SHP77 treated with DMSO at 0.1 percent for 48 hours (cell line): ENCODE measurements around the gene MTSS2.

ENCODE experiments used
- DNase-seq: peaks from one replicate; lab custom pipeline; 2025; lab: John Stamatoyannopoulos, UW

The MTSS2 gene

DNA sequence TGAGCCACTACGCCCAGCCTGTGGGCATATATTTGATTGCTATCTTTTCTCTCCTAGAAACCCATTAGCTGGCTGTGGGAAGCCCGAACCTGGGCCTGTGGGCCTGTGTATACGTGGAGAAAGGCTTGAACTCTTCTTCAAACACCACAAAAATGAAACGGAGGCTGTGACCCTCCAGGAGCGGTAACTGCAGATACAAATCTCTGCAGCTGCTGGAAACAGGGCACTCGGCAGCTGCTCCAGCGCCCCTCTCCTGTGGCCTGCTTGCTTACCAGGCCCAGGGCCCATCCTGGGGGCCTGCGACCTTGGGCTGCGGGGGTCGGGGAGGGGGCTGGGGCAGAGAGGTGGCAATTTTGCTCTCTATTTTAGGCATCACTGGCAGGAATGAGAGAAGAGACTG, 28.0 kb upstream of the MTSS2 start:
- no peak for DNase-seq

DNA sequence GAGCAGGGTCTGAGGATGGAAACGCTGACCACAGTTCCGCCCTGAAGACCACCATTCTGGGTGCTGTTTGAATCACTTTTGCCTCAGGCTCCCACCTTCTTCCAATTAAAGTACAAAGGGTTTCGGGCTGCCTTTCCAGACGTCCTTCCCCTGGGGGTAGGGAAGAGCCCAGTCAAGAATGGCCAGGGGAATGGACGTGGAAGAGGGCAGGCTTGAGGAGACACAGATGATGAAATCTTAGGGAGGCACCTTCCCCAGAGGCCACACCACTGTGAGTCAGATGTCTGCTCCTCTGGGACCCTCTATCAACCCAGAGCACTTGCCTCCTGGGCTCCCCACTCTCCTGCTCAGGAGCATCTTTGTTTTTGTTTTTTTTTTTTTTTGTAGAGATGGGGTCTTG, 27.5 kb upstream of the MTSS2 start:
- DNase-seq: no peak

- no peak for DNase-seq
Measured at GRCh38 chr16:70712942-70713341, 27.1 kb upstream of the MTSS2 start.

DNA sequence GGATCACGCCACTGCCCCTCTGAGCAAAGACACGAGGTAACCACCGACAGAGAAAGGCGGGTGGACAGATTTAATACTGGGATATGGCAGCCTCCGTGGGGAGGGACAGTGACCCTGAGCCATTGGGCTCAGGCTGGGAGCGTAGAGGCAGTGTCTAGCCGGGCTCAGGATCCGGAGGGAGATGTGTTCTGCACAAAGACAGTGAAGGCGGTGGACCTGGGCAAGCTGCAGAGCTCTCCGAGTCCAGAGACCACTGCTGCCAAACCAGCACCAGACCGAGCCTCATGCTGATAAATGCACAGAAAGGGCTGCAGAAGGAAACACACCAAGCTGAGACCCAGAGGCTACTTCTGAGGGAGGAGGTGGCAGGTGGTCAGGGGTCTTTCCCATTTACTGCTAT, 26.5 kb upstream of the MTSS2 start:
- no peak for DNase-seq

- DNase-seq: peak; percentile 35
Measured at GRCh38 chr16:70711211-70712031, 25.6 kb upstream of the MTSS2 start.

DNA sequence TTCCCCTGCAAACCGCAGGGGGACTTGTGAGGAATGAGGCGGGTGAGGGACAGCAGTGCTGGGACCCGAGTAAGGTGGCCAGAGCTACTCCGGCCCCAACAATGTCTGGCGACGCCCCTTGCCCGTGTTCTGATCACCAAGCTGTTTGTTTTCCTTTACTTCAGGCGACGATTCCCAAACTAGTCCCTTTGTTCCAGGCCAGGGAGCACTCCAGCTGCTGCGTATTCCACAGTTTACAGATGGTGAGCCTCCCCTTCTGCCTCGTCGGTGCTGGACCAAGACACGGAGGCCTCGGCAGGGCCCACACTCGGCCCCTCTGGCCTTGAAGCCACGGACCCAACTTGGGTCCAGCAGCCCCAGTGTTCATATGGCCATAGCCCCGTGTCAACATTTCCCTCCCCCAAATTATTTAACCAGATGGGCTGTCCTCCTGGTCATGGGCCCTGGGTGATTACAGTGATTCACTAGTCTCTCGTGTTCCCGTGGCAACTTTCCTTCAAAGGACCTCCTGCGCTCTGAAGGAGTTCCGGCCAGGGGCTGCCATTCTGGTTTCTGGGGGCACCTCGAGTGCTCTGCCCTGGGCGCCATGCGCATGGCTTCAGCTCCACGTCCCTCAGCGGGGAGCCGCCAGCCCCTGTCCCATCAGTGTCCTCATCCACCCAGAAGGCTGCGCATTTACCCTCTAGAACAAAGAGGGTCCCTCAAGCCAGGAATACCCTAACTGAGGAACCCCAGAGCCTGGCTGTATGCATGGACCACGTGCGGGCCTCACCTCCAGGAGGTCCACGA, 24.8 kb upstream of the MTSS2 start:
- DNase-seq: no peak

GRCh38 chr16:70709942-70710341, 24.1 kb upstream of the MTSS2 start:
- DNase-seq: no peak

GRCh38 chr16:70709457-70709856, 23.6 kb upstream of the MTSS2 start:
- DNase-seq: no peak

DNA sequence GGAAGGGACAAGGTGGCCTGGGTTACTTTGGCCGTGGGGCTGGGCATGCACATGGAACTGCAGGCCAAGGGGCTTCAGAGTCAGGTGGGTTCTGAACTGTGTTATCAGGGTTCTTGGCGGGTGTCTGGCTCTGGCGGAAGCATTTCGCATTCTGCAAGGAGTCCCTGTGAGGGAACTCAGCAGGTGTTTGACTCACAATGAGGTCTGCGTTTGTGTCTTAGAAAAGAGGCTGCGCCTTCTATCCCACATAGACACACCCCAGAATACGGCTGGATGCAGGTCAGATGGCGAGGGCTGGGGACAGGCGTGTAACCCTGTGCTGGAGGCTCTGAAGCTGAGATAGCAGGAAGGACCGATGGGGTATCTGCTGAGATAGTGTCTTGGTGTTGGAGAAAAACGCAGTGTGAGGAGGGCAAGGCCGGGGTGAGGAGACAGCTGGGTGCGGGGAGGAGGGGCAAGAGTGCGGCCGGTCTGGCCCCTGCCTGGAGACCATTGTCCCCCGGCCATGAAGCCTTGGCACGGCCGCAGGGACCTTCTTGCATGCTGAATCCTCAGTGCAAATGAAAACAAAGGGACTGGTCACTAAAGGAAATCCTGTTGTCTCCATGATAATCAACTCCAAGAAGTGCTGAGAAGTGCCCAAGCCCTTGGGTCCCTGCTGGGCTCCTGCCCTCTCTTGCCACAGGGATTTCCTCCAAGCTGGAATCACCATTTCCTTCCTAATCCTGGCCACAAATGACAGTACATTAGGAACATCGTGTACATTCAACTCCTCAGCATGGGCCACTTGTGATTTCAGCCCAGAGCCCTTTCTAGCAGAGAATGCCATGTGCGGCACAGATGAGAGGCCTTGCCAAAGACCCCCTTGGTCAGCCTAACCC, 22.8 kb upstream of the MTSS2 start:
- DNase-seq: no peak

DNA sequence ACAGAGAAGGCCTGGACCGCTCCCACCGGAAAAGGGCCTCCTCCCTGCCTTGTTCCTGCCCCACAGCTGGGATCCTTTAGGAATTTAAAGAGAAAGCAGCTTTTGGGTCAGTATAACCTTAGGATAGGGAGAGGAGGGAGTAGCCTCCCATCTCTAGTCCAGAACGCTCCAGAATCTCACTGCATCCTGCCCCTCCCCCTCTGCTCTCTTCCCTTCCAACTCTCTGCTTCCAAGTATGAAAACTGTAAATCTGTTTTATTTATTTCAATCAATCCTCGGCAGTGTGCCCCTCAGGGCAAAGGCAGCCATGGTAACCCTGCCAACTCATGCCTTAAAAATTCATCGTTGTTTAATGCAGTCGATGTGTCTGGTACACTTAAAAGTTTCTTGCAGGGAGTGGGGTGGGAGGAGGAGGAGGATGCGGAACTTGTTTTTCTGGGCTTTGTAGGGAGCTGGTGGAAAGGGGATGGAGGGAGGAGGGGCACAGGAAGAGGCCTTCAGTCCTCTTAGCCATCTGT, 21.2 kb upstream of the MTSS2 start:
- no peak for DNase-seq

GRCh38 chr16:70705056-70705455, 19.2 kb upstream of the MTSS2 start:
- no peak for DNase-seq

- DNase-seq: no peak
Measured at GRCh38 chr16:70704586-70704985, 18.7 kb upstream of the MTSS2 start.

DNA sequence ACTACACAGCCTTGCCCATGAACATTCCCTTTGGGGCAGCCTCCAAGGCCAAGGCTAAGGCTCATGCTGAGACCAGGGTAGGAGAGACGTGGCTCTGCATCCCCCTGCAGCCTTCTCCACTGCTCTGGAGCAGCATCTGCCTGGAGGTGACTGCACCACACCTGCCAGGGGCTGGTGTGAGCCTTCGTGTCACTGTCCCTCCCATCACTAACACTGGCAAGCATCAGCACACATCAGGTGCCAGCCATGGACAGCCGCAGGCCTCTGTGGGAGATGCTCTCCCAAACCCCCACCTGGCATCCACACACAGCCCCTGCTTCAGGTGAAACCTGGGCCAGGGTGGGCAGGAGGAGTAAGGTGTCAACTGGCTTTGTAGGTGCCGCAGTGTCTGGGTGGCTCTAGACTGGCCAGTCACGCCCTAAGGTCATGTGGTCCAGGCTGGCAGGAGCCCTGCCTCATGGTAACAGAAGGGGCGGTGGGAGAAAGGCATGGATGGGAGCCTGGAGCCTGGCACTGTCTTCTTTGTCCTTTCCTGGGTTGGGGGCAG, 18.1 kb upstream of the MTSS2 start:
- DNase-seq: no peak

DNA sequence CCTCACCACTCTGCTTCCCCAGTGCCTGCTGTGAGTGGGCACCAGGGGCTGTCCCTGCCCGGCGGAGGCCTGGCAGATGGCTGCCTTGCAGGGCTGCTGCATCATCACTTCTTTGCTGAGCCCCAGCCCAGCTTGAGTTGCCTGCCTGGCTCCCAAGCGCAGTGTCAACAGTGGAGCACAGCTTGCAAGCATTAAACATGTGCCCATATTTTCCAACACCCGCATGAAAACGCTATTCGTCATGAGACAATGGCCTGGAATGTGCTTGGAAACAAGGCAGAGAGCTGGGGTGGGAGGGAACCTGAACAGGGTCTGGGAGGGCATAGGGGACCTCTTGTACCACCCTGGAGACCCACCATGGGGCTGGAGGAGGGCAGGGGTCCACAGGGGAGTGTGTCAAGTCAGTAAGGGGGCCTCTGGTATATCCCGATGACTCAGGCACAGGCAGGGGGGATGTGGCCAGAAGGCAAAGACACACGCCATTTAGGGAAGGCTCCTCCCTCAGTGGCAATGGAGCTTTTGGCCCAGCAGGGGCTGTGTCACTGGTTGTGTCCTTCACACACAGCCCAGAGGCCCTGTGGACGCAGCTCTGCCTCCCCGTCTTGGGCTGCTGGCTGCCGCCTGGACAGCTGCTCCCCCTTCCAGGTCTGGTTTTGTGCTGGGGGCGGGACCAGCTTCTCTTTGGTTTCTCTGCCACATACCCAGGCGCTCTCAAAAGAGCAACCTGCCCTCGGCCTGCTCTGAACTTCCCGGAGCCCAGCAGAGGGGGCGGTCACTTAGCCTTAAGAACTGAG, 17.4 kb upstream of the MTSS2 start:
- DNase-seq: peak; percentile 82

DNA sequence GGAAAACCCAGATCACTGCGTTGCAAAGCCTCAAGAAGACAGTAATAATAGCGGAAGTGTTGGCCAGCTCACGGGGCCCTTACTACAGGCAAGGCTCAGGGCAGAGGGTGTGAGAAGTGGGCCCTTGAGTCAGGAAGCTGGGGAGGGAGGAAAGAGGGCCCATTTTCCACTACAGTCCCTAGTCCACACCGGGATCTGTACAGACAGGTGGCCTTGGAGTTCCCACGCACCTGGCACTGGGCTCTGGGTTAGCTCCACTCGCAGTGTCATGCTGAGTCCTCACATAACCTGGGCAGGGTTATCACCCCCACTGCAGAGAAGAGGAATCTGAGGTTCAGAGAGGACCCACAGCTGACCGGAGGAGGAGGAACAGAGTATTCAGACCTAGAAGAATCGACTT, 16.8 kb upstream of the MTSS2 start:
- peak; percentile 41 for DNase-seq

- DNase-seq: peak; percentile 74
Measured at GRCh38 chr16:70701998-70702397, 16.1 kb upstream of the MTSS2 start.

GRCh38 chr16:70701596-70701995, 15.7 kb upstream of the MTSS2 start:
- DNase-seq: no peak

GRCh38 chr16:70701036-70701435, 15.2 kb upstream of the MTSS2 start:
- no peak for DNase-seq

- peak; percentile 87 for DNase-seq
Measured at GRCh38 chr16:70700101-70701020, 14.5 kb upstream of the MTSS2 start.

DNA sequence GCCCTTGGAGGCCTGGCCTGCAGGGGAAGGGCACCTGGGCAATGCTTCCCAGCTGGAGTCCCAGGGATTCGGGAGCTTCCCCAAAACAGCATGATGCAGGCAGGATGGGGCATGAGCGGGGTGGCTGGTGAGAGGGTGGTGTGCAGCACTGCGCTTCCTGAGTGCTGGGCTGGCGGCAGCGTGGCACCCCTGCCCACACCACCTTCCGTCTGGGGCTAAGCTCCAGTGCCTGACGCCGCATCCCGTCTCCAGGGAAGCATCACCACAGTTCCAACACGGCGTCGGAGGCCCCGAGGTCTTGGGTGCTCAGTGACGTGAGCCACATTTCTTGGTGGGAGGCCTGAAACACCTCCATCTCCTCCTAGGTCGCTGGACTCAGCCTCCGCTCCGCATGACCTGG, 13.8 kb upstream of the MTSS2 start:
- DNase-seq: no peak
